22Rv1 (cell line): ENCODE results near the gene KRT81.

ENCODE experiments used
- H3K27ac ChIP-seq: fragments of 450-650 bp; 2 replicates; pipeline ENCODE4 v1.5.1; 2017
- ZFX ChIP-seq: fragments of 450-650 bp; IDR thresholded peaks from 2 replicates; pipeline ENCODE4 v1.6.1; 2017; ENCODE audit warnings: antibody characterized with exemption, borderline replicate concordance
- TF ChIP-seq, protein P1 (sequence below): fragments of 450-650 bp; IDR thresholded peaks from 2 replicates; pipeline ENCODE4 v1.5.1; 2017; ENCODE audit warnings: mild to moderate bottlenecking

The KRT81 gene

DNA sequence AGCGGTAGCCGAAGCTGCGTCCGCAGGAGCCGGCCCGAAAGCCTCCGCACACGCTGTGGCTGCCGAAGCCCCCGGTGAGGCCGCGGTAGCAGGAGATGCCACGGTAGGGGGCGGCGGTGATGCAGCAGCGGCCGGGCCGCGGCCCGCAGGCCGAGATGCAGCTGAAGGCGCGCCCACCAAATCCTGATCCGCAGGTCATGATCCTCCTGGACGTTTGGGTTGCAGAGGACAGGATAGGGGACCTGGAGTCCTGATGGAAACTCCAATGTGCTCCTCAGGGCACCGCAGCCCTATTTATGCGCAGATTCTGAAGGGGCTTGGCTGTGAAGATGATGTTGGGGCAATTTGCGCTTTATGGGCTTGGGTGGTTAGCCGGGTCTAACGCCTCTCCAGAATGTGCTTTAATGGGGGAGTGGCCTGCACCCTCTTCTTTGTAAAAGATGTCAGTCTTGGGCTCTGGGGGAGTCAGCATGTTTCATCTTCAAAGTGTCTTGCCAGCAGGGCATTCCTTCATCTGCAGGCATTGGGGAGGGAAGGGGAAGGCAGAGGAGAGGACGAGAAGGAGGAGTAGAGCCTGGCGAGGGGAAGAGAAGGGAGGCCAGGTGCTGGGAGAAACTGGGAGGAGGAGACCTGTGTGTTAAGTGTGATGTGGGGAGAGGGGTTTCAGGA lies at the start of gene KRT81:
Gene KRT81, minus strand, starts transcription at position 268 of the 669 bp plus-strand sequence. Its CDS starts 69 bp downstream, at position 199.
- TF ChIP-seq ZFX, result no peak
- TF ChIP-seq, protein P1, sequence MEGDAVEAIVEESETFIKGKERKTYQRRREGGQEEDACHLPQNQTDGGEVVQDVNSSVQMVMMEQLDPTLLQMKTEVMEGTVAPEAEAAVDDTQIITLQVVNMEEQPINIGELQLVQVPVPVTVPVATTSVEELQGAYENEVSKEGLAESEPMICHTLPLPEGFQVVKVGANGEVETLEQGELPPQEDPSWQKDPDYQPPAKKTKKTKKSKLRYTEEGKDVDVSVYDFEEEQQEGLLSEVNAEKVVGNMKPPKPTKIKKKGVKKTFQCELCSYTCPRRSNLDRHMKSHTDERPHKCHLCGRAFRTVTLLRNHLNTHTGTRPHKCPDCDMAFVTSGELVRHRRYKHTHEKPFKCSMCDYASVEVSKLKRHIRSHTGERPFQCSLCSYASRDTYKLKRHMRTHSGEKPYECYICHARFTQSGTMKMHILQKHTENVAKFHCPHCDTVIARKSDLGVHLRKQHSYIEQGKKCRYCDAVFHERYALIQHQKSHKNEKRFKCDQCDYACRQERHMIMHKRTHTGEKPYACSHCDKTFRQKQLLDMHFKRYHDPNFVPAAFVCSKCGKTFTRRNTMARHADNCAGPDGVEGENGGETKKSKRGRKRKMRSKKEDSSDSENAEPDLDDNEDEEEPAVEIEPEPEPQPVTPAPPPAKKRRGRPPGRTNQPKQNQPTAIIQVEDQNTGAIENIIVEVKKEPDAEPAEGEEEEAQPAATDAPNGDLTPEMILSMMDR, result no peak
- H3K27ac ChIP-seq, result no peak within 1 kb of the TSS

DNA sequence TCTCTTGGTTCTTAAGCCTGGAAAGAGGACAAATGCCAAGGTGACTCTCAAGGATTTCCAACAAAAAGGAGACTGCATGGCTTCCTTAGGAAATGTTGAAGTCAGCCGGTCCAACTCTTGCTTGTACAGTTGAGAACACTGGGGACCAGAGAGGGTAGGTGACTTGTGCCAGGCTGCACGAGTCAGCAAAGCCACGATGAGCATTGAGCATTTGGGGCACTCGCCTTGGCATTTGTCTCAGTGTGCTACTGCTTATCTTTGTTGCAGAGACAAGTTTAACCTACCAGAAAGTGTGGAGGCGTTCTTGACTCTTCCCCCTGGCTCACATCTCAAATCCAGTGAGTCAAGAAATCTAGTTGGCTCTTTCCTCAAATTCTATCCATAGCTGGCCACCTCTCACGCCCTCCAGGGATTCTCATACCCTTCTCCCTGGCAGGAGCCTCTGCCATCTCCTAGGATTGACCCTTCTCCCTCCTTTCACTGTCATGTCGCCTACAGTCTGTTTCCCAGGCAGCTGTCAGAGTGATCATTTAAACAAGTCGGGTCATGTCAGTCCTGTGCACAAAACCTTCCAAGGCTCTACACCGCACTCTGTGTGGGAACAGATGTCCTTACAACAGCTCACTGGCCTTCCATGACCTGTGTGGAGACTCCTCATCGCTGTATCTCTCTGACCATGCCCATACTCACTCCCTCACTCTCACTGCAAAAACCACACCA lies 47.1 kb upstream of the KRT81 start:
- H3K27ac ChIP-seq, result no peak overlapping the region
- TF ChIP-seq, protein P1, result no peak
- no peak for TF ChIP-seq ZFX

DNA sequence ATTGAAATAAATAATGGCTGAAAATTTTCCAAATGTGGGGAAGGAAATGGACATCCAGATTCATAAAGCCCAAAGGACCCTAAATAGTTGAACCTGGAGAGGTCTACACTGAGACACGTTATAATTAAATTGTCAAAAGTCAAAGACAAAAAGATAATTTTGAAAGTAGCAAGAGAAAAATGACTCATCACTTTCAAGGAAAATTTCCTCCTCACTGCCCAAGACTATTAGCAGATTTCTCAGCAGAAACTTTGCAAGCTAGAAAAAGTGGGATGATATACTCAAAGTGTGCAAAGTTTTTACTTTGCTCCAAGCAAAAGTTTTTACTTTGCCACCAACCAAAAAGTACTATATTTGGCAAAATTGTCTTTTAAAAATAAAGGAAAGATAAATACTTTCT lies 45.7 kb upstream of the KRT81 start:
- no peak overlapping the region for H3K27ac ChIP-seq
- TF ChIP-seq, protein P1, result no peak

DNA sequence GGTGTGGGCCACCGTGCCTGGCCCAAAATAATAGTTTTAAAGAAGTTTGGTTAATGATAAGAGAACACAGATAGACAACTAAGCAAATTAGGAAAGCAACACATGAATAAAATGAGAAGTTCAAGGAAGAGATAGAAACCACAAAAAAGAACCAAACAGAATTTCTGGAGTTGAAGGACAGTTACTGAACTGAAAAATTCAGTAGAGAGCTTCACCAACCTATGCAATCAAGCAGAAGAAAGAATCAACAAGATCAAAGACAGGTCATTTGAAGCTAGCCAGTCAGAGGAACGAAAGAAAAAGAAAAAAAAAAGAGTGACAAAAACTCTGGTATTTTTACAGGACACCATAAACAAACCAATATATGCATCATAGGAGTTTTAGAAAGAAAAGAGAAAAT lies 45.3 kb upstream of the KRT81 start:
- no peak for TF ChIP-seq ZFX
- TF ChIP-seq, protein P1, result no peak
- no peak overlapping the region for H3K27ac ChIP-seq

DNA sequence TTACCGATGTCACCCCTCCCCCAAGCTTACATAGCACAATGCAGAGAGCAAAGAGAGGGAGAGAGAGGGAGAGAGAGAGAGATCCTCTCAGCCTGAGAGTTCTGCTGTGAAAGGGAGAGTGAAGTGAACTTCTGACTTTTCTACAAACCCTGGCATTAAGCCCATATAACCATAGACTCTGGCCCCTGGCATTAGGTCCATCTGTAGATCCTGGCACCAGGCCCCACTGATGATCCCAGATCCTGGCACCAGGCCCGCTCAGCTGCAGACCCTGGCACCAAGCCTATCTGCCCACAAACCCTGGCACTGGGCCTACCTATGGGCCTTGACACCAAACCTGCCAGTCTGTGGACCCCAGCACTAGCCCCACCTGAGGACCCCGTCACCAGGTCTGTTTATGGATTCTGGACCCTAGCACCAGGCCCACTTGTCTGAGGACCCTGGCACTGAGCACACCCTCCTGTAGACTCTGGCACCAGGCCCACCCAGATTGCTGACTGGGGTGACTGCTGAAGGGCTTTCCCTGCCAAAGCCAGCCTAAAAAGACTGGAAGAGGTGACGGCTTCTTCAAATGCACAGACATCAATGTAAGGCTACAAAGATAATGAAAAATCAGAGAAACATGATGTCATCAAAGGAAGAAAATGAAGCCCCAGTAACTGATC lies 44.4 kb upstream of the KRT81 start:
- H3K27ac ChIP-seq, result no peak overlapping the region
- TF ChIP-seq ZFX, result no peak
- TF ChIP-seq, protein P1, result no peak

DNA sequence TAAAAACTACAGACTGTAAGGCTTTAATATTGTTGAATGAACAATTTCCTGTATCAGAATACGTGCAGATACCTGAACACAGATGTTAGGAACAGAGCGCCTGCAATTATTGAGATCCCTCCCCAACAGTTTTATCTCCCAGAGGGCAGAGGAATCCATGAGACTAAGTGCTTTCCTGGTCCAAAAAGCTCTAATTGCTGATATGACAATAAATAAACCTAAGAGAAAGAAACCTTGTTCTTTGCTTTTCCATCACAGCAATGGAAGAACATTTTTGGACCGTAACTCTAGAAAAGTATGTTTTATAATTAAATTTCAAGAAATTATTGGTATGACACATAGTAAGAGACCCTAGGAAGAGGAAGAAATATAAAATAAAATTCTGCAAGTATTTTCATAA lies 42.9 kb upstream of the KRT81 start:
- TF ChIP-seq, protein P1, result no peak
- TF ChIP-seq ZFX, result no peak
- no peak overlapping the region for H3K27ac ChIP-seq

DNA sequence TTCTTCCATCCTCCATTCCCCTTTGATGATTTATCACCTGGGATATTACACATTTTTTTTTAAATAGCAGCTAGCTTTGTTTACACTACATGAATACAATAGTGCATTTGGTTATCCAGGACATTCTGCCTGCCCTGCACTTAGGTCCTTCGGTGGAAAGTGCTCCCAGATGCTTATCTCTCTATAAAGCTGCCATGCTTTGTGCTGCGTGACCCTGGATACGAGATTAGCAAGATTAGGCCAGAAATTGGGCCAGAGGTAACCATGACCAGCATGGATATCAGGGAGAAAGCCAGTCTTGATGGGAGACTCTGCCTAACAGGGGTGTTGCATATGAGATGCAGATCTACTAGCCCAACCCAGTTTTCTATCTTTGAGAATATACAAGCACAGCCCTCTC lies 42.0 kb upstream of the KRT81 start:
- no peak for TF ChIP-seq ZFX
- TF ChIP-seq, protein P1, result no peak
- no peak overlapping the region for H3K27ac ChIP-seq
